ENCODE data around the gene DSCAML1.

The DSCAML1 gene

DNA sequence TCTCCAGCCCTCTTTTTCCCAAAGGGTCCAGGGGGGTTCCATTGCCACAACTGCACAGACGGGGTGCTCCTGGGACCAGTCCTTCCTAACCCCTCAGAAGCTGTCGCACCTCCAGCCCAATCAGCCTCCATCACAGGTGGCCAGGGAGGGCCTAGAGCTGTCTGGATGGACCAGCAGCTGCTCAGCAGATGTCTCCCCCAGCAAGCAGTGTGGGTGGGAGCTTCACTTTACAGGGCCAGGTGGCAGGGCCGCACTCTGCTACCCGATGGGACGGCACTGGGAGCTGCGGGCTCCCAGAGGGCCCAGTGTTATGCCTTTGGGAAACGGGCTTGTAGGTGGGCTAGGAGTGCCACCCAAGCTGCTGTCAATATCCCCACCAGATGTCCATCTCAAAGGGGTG, 120.5 kb downstream of the DSCAML1 start:
- H4K91ac ChIP-seq (ENCODE audit: low read depth, low read length) = no peak overlapping the region
- H3K9ac ChIP-seq (ENCODE audit: low read length) = no peak overlapping the region
- H4K8ac ChIP-seq (ENCODE audit: low read depth, low read length) = no peak overlapping the region
- H3K79me2 ChIP-seq (ENCODE audit: control insufficient read depth, insufficient read depth, low read length, poor library complexity) = no peaks in the 10 kb centered on the region
- H3K4me3 ChIP-seq (ENCODE audit: low read depth, low read length) = no peak overlapping the region
- H2BK120ac ChIP-seq (ENCODE audit: insufficient read depth, low read length, poor library complexity) = no peak overlapping the region
- no peaks in the 10 kb centered on the region for H3K4me1 ChIP-seq (ENCODE audit: control insufficient read depth in 1 of 2, insufficient read depth in 2 of 2, low read length in 2 of 2)
- no peak overlapping the region for H3K4me2 ChIP-seq (ENCODE audit: low read length)
- H2BK5ac ChIP-seq (ENCODE audit: low read depth, low read length, poor library complexity) = no peak overlapping the region
- no peaks in the 10 kb centered on the region for H3K9me3 ChIP-seq (ENCODE audit: insufficient read depth, low read depth, low read length)
- H3K27me3 ChIP-seq (ENCODE audit: insufficient read depth, low read length) = no peaks in the 10 kb centered on the region
- no CpG with 5 or more reads among the region's 7 CpGs for WGBS (ENCODE audit: extremely low coverage, insufficient coverage, insufficient read length)
- H2AFZ ChIP-seq (ENCODE audit: insufficient read depth, low read length, poor library complexity) = no peak overlapping the region
- H3K23ac ChIP-seq (ENCODE audit: low read length) = no peak overlapping the region
- no peak overlapping the region for H3K18ac ChIP-seq (ENCODE audit: low read length)
- no peaks in the 10 kb centered on the region for H3K79me1 ChIP-seq (ENCODE audit: low read length)
- H3K4ac ChIP-seq (ENCODE audit: low read depth, low read length) = no peak overlapping the region
- H2AK5ac ChIP-seq (ENCODE audit: low read length) = no peak overlapping the region
- H3K27ac ChIP-seq (ENCODE audit: low read depth, low read length) = no peak overlapping the region
- no peak for DNase-seq
- H3K36me3 ChIP-seq (ENCODE audit: control insufficient read depth in 1 of 2, insufficient read depth in 2 of 2, low read length in 2 of 2) = no peaks in the 10 kb centered on the region
- no peak overlapping the region for H3K14ac ChIP-seq (ENCODE audit: low read length)
- no peak overlapping the region for H2BK12ac ChIP-seq (ENCODE audit: low read length)
- H4K12ac ChIP-seq (ENCODE audit: low read depth, low read length) = no peak overlapping the region

- H3K9me3 ChIP-seq (ENCODE audit: insufficient read depth, low read depth, low read length) = no peaks in the 10 kb centered on the region
- H4K8ac ChIP-seq (ENCODE audit: low read depth, low read length) = no peak overlapping the region
- H3K36me3 ChIP-seq (ENCODE audit: control insufficient read depth in 1 of 2, insufficient read depth in 2 of 2, low read length in 2 of 2) = no peaks in the 10 kb centered on the region
- H3K27me3 ChIP-seq (ENCODE audit: insufficient read depth, low read length) = no peaks in the 10 kb centered on the region
- no peak overlapping the region for H2BK5ac ChIP-seq (ENCODE audit: low read depth, low read length, poor library complexity)
- H3K4me2 ChIP-seq (ENCODE audit: low read length) = no peak overlapping the region
- no CpG with 5 or more reads among the region's 8 CpGs for WGBS (ENCODE audit: extremely low coverage, insufficient coverage, insufficient read length)
- H3K14ac ChIP-seq (ENCODE audit: low read length) = no peak overlapping the region
- no peaks in the 10 kb centered on the region for H3K79me2 ChIP-seq (ENCODE audit: control insufficient read depth, insufficient read depth, low read length, poor library complexity)
- no peaks in the 10 kb centered on the region for H3K79me1 ChIP-seq (ENCODE audit: low read length)
- no peak overlapping the region for H3K18ac ChIP-seq (ENCODE audit: low read length)
- H3K27ac ChIP-seq (ENCODE audit: low read depth, low read length) = no peak overlapping the region
- no peak overlapping the region for H3K4me3 ChIP-seq (ENCODE audit: low read depth, low read length)
- no peak overlapping the region for H3K9ac ChIP-seq (ENCODE audit: low read length)
- H3K4me1 ChIP-seq (ENCODE audit: control insufficient read depth in 1 of 2, insufficient read depth in 2 of 2, low read length in 2 of 2) = no peaks in the 10 kb centered on the region
- no peak overlapping the region for H2BK120ac ChIP-seq (ENCODE audit: insufficient read depth, low read length, poor library complexity)
- no peak overlapping the region for H2BK12ac ChIP-seq (ENCODE audit: low read length)
- no peak for DNase-seq
- no peak overlapping the region for H4K12ac ChIP-seq (ENCODE audit: low read depth, low read length)
- H2AFZ ChIP-seq (ENCODE audit: insufficient read depth, low read length, poor library complexity) = no peak overlapping the region
- no peak overlapping the region for H3K4ac ChIP-seq (ENCODE audit: low read depth, low read length)
- H3K23ac ChIP-seq (ENCODE audit: low read length) = no peak overlapping the region
- H2AK5ac ChIP-seq (ENCODE audit: low read length) = no peak overlapping the region
- H4K91ac ChIP-seq (ENCODE audit: low read depth, low read length) = no peak overlapping the region
These were observed 123.4 kb downstream of the DSCAML1 start for GRCh38 chr11:117673602-117674001.

DNA sequence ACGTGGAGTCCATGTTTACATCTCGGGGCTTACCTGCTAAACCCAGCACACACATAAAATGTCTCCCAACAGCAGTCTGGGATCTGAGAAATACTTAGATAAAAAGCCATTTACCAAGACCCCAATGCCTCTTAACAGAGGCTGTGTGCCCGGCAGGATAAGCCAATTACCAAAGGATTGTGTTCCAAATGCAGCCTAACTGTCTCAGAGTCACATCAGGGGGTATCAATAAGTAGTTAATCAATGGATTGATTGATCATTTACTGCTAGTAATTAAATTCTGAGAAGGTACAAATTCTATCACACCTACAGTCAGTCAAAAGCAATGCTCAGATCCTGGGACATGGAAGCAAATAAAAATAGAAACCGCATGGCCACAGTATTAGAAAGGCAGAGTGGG, 125.6 kb downstream of the DSCAML1 start:
- H3K4ac ChIP-seq (ENCODE audit: low read depth, low read length) = no peak overlapping the region
- no peak overlapping the region for H3K4me2 ChIP-seq (ENCODE audit: low read length)
- H3K9me3 ChIP-seq (ENCODE audit: insufficient read depth, low read depth, low read length) = no peaks in the 10 kb centered on the region

DNA sequence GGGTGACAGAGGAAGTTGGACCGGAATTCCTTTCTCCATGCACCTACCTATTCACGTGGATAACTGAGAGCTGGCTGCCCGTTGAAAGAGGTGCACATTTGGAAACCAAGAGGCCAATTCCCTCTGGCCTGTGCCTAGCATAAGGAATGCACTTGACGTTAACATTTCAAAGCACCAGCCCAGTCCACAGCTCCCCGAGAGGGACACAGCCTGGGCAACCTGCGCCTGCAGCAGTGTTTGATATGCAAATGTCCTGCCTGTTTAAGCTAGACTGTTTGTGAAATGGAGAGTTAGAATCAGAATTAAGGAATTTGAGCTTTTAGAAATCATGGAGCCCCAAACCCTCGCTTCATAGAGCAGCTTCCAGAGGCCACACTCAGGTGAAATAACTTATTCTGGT, 126.1 kb downstream of the DSCAML1 start:
- no peak overlapping the region for H4K12ac ChIP-seq (ENCODE audit: low read depth, low read length)
- no peak overlapping the region for H3K23ac ChIP-seq (ENCODE audit: low read length)
- no peak overlapping the region for H2BK120ac ChIP-seq (ENCODE audit: insufficient read depth, low read length, poor library complexity)
- H3K4me1 ChIP-seq (ENCODE audit: control insufficient read depth in 1 of 2, insufficient read depth in 2 of 2, low read length in 2 of 2) = no peaks in the 10 kb centered on the region
- H2AK5ac ChIP-seq (ENCODE audit: low read length) = no peak overlapping the region
- no peaks in the 10 kb centered on the region for H3K79me1 ChIP-seq (ENCODE audit: low read length)
- H3K27ac ChIP-seq (ENCODE audit: low read depth, low read length) = no peak overlapping the region
- H3K9ac ChIP-seq (ENCODE audit: low read length) = no peak overlapping the region
- H3K4me3 ChIP-seq (ENCODE audit: low read depth, low read length) = no peak overlapping the region
- H3K27me3 ChIP-seq (ENCODE audit: insufficient read depth, low read length) = no peaks in the 10 kb centered on the region
- no peak overlapping the region for H3K4ac ChIP-seq (ENCODE audit: low read depth, low read length)
- H3K14ac ChIP-seq (ENCODE audit: low read length) = no peak overlapping the region
- no peak overlapping the region for H3K4me2 ChIP-seq (ENCODE audit: low read length)
- no peak overlapping the region for H4K91ac ChIP-seq (ENCODE audit: low read depth, low read length)
- H2BK12ac ChIP-seq (ENCODE audit: low read length) = no peak overlapping the region
- no peak overlapping the region for H2AFZ ChIP-seq (ENCODE audit: insufficient read depth, low read length, poor library complexity)
- no peak overlapping the region for H4K8ac ChIP-seq (ENCODE audit: low read depth, low read length)
- no peaks in the 10 kb centered on the region for H3K9me3 ChIP-seq (ENCODE audit: insufficient read depth, low read depth, low read length)
- H3K36me3 ChIP-seq (ENCODE audit: control insufficient read depth in 1 of 2, insufficient read depth in 2 of 2, low read length in 2 of 2) = no peaks in the 10 kb centered on the region
- no peak overlapping the region for H3K18ac ChIP-seq (ENCODE audit: low read length)
- no peak overlapping the region for H2BK5ac ChIP-seq (ENCODE audit: low read depth, low read length, poor library complexity)
- no peaks in the 10 kb centered on the region for H3K79me2 ChIP-seq (ENCODE audit: control insufficient read depth, insufficient read depth, low read length, poor library complexity)
- no CpG with 5 or more reads among the region's 7 CpGs for WGBS (ENCODE audit: extremely low coverage, insufficient coverage, insufficient read length)
- DNase-seq = no peak

More for the DNA sequence above, 125.6 kb downstream of the DSCAML1 start:
- DNase-seq = no peak
- H3K18ac ChIP-seq (ENCODE audit: low read length) = no peak overlapping the region
- H3K79me1 ChIP-seq (ENCODE audit: low read length) = no peaks in the 10 kb centered on the region
- no peaks in the 10 kb centered on the region for H3K79me2 ChIP-seq (ENCODE audit: control insufficient read depth, insufficient read depth, low read length, poor library complexity)
- no CpG with 5 or more reads among the region's 4 CpGs for WGBS (ENCODE audit: extremely low coverage, insufficient coverage, insufficient read length)
- no peak overlapping the region for H2AK5ac ChIP-seq (ENCODE audit: low read length)
- no peak overlapping the region for H2BK12ac ChIP-seq (ENCODE audit: low read length)
- H3K36me3 ChIP-seq (ENCODE audit: control insufficient read depth in 1 of 2, insufficient read depth in 2 of 2, low read length in 2 of 2) = no peaks in the 10 kb centered on the region
- no peak overlapping the region for H4K91ac ChIP-seq (ENCODE audit: low read depth, low read length)
- H4K12ac ChIP-seq (ENCODE audit: low read depth, low read length) = no peak overlapping the region
- no peak overlapping the region for H2BK5ac ChIP-seq (ENCODE audit: low read depth, low read length, poor library complexity)
- H3K9ac ChIP-seq (ENCODE audit: low read length) = no peak overlapping the region
- H3K27ac ChIP-seq (ENCODE audit: low read depth, low read length) = no peak overlapping the region
- H3K14ac ChIP-seq (ENCODE audit: low read length) = no peak overlapping the region
- H2AFZ ChIP-seq (ENCODE audit: insufficient read depth, low read length, poor library complexity) = no peak overlapping the region
- H3K4me3 ChIP-seq (ENCODE audit: low read depth, low read length) = no peak overlapping the region
- no peak overlapping the region for H2BK120ac ChIP-seq (ENCODE audit: insufficient read depth, low read length, poor library complexity)
- H3K23ac ChIP-seq (ENCODE audit: low read length) = no peak overlapping the region
- H3K27me3 ChIP-seq (ENCODE audit: insufficient read depth, low read length) = no peaks in the 10 kb centered on the region
- no peaks in the 10 kb centered on the region for H3K4me1 ChIP-seq (ENCODE audit: control insufficient read depth in 1 of 2, insufficient read depth in 2 of 2, low read length in 2 of 2)
- H4K8ac ChIP-seq (ENCODE audit: low read depth, low read length) = no peak overlapping the region
